Stimulated activated memory B cell treated with anti-CD40 and anti-IgM and Interleukin-4, amounts not matched to agents 10 μg/mL and 1 μg/mL and 100 μg/mL, for 72 hours (primary cell): ENCODE data around the gene CDH4.
"Not testable (repeated sequence)": the region's sequence is repeated elsewhere in the genome, so short reads cannot be mapped to it uniquely, and the experiment has no call there.

Experiments used
- ATAC-seq: fragments of 150-1000 bp; cut with Tn5 transposase; 2 replicates; pipeline ENCODE4 v1.10.0; 2021
- H3K27ac Mint-ChIP-seq: one replicate; pipeline ENCODE4 v1.8.0; 2022; ENCODE audit warnings: mild to moderate bottlenecking, mixed read lengths
- H3K27me3 Mint-ChIP-seq: one replicate; pipeline ENCODE4 v1.8.0; 2022; ENCODE audit warnings: mixed read lengths
- H3K36me3 Mint-ChIP-seq: one replicate; pipeline ENCODE4 v1.8.0; 2022; ENCODE audit warnings: mixed read lengths
- H3K4me1 Mint-ChIP-seq: one replicate; pipeline ENCODE4 v1.8.0; 2022; ENCODE audit warnings: mixed read lengths
- H3K4me3 Mint-ChIP-seq: one replicate; pipeline ENCODE4 v1.8.0; 2022; ENCODE audit warnings: mild to moderate bottlenecking, moderate library complexity, mixed read lengths
- H3K9me3 Mint-ChIP-seq: one replicate; pipeline ENCODE4 v1.8.0; 2022; ENCODE audit warnings: mixed read lengths

The CDH4 gene

DNA sequence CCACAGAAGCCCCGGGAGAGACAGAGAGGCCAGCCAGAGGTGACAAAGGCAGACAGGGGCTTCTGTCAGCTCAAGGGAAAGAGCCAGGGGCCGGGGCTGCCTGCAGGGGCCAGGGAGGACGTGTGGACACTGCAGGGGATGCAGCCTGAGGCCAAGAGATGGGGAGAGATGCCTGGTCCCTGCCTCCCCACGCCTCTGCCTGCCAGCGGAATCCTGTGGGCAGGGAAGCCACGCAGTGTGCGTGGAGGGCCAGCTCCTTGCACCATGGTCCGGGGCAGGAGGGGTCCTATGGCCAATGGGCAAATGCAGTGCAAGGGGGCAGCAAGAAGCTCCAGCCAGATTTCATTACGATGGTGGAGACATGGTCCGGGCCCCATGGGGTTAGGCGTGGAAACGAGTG lies 224.9 kb downstream of the CDH4 start:
- Mint-ChIP-seq H3K36me3 (no peaks in the 10 kb centered on the region), H3K4me1 (no peaks in the 10 kb centered on the region), H3K9me3 (peaks cover 3% of the 10 kb centered on the region), H3K4me3 (no peak overlapping the region), H3K27me3 (peaks cover 9% of the 10 kb centered on the region), H3K27ac (no peak overlapping the region)
- no peak for ATAC-seq

DNA sequence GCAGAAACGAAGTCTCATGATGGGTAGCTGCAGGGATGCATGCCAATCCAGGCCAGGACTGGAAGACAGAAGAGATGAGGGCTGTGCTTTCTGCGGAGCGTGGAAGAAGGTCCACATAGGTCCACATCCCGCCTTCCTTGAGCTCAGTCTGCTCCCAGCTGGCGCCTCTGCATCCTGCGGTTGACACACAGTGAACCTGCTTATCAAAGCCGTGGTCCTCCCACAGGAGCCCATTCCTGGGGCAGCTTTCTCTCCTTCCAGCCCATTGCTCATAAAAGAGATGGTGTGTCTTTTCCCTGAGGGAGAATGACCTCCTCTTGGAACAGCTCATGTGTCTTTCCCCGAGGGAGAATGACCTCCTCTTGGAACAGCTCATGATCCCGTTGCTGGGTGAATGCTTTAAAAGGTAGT lies 225.4 kb downstream of the CDH4 start:
- H3K27me3 Mint-ChIP-seq: peaks cover 9% of the 10 kb centered on the region
- no peaks in the 10 kb centered on the region for H3K36me3 Mint-ChIP-seq
- H3K4me1 Mint-ChIP-seq: no peaks in the 10 kb centered on the region
- ATAC-seq: no peak
- no peak overlapping the region for H3K4me3 Mint-ChIP-seq
- H3K9me3 Mint-ChIP-seq: peaks cover 3% of the 10 kb centered on the region
- H3K27ac Mint-ChIP-seq: no peak overlapping the region

DNA sequence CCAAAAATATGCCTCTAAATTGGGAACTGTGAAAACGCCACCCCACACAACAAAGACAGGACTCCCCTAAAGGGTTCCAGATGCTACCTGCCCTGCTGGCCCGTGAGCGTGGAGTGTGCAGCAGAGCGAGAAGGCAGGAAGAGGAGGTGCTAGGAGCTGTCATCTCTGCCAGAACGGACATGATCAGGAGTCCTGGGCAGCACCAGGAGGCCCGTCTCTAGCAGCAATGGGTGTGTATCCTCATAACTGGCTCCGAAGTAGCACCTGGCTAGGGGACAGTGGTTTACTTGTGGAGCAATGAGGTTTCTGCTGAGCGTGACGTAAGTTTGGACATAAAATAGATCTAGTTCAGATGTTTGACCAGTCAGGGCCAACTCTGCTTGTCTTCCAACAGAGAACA lies 226.0 kb downstream of the CDH4 start:
- H3K27me3 Mint-ChIP-seq: peaks cover 9% of the 10 kb centered on the region
- H3K9me3 Mint-ChIP-seq: peaks cover 3% of the 10 kb centered on the region
- ATAC-seq: no peak
- H3K4me1 Mint-ChIP-seq: no peaks in the 10 kb centered on the region
- H3K36me3 Mint-ChIP-seq: no peaks in the 10 kb centered on the region
- H3K4me3 Mint-ChIP-seq: no peak overlapping the region
- no peak overlapping the region for H3K27ac Mint-ChIP-seq

DNA sequence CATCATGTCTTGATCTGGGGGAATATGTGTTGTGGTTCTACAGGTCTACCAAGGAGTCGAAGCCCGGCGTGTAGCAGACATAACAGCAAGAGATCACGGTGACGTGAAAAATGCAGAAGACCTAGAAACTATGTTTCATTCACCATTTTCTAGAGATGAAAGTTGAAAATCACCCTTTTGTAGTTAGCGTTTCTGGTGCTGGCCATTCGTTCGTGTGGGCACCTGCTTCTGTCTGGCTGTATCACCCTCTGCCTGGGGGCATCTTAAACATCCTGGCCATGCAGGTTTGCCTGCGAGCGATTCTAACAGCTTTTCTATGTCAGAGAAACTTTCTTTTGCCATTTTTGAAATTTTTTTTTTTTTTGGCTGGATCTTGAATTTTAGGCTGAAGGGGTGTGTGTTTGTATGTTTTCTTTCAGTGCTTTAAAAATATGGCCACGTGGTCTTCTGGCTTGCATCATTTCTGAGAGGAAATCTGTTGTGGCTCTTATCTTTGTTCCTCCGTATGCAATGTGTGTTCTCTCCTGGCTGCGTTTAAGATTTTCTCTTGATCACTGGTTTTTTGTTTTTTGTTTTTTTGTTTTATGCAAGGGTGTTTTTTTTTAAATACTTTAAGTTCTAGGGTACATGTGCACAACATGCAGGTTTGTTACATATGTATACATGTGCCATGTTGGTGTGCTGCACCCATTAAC lies 226.7 kb downstream of the CDH4 start:
- ATAC-seq: no peak
- H3K4me3 Mint-ChIP-seq: no peak overlapping the region

DNA sequence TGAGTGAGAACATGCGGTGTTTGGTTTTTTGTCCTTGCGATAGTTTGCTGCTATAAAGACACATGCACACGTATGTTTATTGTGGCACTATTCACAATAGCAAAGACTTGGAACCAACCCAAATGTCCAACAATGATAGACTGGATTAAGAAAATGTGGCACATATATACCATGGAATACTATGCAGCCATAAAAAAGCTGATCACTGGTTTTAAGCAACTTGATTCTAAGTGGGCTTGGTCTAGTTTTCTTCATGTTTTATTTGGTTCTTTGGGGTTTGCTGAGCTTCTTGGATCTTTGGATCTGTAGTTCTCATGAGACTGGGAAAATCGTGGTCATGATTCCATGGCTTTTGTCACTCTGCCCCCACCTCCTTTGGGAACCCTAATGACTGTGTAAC lies 227.4 kb downstream of the CDH4 start:
- H3K27ac Mint-ChIP-seq, ATAC-seq, H3K9me3 Mint-ChIP-seq, H3K4me3 Mint-ChIP-seq, H3K36me3 Mint-ChIP-seq, H3K27me3 Mint-ChIP-seq, H3K4me1 Mint-ChIP-seq: not testable (repeated sequence)

More for the DNA sequence above, 226.7 kb downstream of the CDH4 start:
- no peaks in the 10 kb centered on the region for H3K36me3 Mint-ChIP-seq
- no peak overlapping the region for H3K27ac Mint-ChIP-seq
- H3K9me3 Mint-ChIP-seq: peaks cover 3% of the 10 kb centered on the region
- no peaks in the 10 kb centered on the region for H3K4me1 Mint-ChIP-seq
- H3K27me3 Mint-ChIP-seq: peaks cover 9% of the 10 kb centered on the region

DNA sequence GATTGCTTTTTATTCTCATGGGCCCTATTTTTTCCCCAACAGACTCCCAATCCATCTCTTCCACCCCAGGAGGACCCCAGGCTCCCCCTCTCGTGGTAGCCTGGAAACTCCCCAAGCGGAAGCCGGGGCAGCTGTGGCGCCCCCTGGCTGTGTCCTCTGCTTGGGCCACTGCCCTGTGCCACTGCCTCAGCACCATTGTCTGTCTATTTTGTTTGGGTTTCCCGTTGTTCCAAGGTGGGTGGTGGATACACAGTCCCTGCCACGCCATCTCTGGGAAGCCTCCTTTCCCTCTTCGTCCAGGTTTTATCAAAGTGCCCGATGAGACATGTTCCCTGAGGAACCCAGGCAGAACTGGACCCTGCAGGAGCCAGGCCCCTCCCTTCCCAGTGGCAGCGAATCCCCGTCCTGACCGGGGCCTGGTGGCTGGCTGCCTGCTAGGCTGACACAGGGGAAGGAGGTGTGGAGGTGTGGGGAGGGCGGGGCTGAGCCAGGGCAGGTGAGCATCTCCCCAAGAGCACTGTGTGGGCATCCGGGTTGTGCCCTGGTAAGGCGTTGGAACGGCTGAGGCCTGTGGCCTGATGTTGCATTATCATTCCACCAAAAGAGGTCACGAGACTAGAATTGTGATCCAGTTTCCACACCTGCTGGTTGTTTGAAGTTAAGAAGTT lies 228.2 kb downstream of the CDH4 start:
- Mint-ChIP-seq H3K27me3 (peaks cover 9% of the 10 kb centered on the region), H3K4me3 (no peak overlapping the region), H3K4me1 (no peaks in the 10 kb centered on the region), H3K9me3 (peaks cover 8% of the 10 kb centered on the region), H3K27ac (no peak overlapping the region), H3K36me3 (no peaks in the 10 kb centered on the region)
- ATAC-seq: no peak

DNA sequence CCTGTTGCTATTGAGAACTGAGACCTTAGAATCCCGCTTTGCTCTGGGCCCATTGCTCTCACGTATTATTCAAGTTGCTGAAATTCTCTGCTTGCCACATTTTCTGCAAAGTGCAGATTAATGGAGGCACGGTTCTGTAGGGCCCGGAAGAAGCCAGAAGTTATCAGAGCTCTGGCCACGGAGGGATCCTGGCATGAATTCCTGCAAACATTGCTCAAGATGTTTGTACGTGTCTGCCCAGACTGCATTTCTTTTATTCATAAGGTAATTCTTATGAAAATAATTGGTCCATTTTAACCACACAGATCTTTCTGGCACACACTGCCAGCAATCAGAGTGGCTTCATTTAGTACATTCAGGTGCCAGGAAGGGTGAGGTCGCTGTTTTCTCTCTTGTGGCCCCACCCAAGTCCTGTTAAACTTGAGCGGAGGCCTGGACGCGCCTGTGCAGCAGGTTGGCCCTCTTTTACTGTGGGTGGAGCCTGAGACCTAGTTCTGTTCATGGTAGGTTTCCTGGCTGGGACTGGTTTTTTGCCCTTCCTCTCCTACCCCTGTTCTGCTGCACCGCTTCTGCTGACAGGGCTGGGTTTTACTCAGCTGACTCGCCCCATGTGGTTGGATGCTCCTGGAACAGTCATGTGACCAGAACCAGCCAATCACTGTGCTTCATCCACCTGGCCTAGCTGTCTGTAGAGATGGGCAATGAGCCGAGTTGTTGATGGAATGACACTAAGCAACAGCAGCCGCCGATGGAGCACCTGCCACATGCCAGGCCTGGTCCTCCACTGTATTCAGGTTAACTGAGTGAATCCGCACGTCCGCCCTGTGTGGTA lies 230.2 kb downstream of the CDH4 start:
- no peaks in the 10 kb centered on the region for H3K27me3 Mint-ChIP-seq
- no peak overlapping the region for H3K4me3 Mint-ChIP-seq
- H3K36me3 Mint-ChIP-seq: no peaks in the 10 kb centered on the region
- peaks cover 8% of the 10 kb centered on the region for H3K9me3 Mint-ChIP-seq
- no peak for ATAC-seq
- no peak overlapping the region for H3K27ac Mint-ChIP-seq
- H3K4me1 Mint-ChIP-seq: no peaks in the 10 kb centered on the region

DNA sequence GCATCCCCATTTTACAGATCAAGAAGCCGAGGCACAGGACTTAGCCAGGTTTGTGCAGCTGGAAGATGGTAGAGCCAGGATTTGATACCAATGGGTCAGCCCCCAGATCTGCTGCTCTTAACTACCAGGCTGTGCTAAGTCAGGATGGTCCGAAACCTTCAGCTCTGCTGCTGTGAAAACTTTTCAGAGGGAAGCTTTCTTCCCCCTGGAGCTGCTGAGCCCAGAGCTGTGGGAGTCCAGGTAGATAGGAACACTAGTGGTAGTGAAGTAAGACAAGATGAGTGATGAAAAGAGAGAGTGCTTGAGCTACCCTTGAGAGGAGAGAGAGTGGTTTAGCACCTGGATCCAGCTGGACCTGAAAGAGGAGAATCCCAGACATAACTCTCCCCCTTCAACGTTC lies 230.8 kb downstream of the CDH4 start:
- Mint-ChIP-seq H3K9me3 (peaks cover 8% of the 10 kb centered on the region), H3K4me3 (no peak overlapping the region), H3K27ac (no peak overlapping the region), H3K4me1 (no peaks in the 10 kb centered on the region), H3K36me3 (no peaks in the 10 kb centered on the region), H3K27me3 (no peaks in the 10 kb centered on the region)
- no peak for ATAC-seq

DNA sequence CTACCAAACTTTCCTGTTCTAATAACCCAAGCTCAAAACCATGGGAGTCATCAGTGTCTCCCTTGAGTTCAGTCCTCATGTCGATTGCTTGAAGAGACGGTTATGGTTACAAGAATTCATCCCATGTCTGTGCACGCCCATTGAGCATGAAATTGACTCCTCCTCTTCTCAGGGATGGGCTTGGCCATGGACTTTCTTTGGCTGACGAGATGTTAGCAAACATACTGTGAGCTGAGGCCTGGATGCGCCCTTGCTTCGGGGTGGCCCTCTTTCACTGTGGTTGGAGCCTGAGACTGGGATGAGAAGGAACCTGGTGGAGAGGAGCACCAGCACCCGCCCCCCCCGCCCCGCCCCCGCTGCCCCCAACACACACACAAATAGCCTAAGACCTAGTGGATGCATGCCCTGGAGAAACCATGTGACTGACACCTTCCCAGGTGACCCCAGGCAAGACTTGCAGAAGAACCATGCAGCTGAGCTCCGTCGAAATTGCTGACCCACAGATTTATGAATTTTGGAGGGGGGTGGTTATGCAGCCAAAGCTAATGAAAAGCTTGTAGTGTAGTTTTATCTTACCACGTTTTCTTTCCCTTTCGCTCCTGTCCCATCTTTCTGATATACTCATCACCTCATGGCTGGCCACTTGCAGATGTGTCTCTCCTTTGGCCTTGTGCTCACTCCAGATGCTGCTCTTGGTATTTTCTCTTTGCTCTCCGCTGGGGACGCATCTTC lies 231.4 kb downstream of the CDH4 start:
- Mint-ChIP-seq H3K4me1 (no peaks in the 10 kb centered on the region), H3K27ac (no peak overlapping the region), H3K36me3 (no peaks in the 10 kb centered on the region), H3K27me3 (no peaks in the 10 kb centered on the region), H3K4me3 (no peak overlapping the region), H3K9me3 (peaks cover 6% of the 10 kb centered on the region)
- no peak for ATAC-seq

DNA sequence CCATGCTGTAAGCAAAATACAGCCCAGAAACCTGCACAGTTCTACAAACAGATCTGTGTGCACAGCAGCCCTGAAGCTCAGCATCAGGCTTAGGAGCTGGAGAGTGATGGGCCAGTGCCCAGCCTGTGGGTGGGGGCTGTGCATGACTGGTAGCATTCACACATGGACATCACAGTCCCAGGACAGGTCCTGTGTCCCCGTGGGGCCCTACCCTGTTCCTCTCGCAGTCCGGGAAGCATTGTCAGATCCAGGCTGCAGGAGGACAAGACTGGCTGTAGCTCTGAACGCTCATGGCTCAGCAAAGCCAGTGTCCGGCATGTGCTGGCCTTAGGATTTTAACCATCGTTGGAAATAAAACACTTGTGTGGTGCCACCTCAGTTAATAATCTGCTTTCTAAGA lies 234.1 kb downstream of the CDH4 start:
- ATAC-seq: no peak
- no peaks in the 10 kb centered on the region for H3K27me3 Mint-ChIP-seq
- no peak overlapping the region for H3K27ac Mint-ChIP-seq
- H3K4me1 Mint-ChIP-seq: no peaks in the 10 kb centered on the region
- H3K9me3 Mint-ChIP-seq: peaks cover 5% of the 10 kb centered on the region
- H3K4me3 Mint-ChIP-seq: no peak overlapping the region
- no peaks in the 10 kb centered on the region for H3K36me3 Mint-ChIP-seq

DNA sequence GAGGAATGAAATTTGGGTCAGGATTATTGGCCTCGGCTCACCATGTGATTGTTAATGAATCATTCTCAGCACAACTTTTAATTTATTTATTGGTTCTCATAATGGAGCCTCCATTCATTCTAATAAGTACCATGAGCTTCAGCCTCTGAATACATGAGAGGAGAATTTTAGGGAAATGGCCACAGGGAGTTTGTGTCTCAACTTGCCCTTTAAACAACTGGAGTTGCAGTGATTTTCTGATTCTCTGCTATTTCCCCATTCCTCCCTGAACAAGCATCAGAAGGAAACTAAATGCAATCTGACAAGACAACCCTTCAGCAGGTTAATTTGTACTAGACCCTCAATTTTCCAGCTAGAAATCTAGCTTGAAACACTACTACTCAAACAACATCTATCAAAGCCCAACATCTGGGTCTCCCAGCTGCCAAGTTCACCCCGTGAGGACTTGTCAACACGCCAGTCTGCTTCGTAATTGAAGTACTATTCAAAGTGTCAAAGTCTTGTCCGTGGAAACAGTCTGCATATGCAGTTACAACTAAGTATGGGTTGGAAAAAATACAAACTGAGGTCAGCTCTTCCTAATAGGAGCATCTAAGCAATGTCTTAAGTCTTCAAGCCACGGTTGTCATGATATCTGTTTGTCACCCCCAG lies 235.4 kb downstream of the CDH4 start:
- H3K36me3 Mint-ChIP-seq: no peaks in the 10 kb centered on the region
- H3K27ac Mint-ChIP-seq: no peak overlapping the region
- no peak overlapping the region for H3K4me3 Mint-ChIP-seq
- ATAC-seq: no peak
- H3K27me3 Mint-ChIP-seq: no peaks in the 10 kb centered on the region
- peaks cover 5% of the 10 kb centered on the region for H3K9me3 Mint-ChIP-seq
- H3K4me1 Mint-ChIP-seq: no peaks in the 10 kb centered on the region

DNA sequence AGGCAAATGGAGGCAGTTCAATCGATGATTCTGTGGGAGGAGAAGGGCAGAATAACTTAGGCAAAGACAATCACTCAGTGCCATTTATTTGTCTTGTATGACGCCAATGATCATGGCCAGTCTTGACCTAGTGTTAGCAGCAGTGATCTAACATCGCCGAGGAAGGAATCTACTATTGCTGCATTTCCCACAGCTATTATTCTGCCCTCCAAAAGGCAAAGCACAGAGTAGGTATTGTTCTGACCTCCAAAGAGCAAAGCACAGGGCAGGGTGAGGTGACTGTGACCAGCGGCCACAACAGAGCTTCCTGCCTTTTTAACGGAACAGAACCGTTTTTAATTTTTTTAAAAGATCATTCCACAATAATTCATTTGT lies 235.9 kb downstream of the CDH4 start:
- no peaks in the 10 kb centered on the region for H3K27me3 Mint-ChIP-seq

DNA sequence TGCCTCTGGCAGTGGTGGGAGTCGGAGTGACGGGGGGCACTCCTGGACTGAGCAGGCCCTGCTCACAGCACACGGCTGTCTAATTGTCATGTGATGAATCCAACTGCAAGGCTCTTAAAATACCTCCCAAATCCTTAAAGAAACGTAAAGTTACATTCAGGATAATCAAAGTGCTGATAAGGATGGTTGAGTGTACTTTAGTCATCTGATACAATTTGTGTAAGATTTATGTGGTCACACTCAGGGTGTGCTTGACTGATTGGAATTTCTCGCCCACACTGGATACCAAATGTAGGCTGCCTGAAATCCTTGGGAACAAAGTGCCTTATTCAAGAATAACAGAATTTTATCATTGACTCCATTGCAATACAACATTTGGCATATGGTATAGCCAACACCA lies 238.7 kb downstream of the CDH4 start:
- ATAC-seq: no peak
- Mint-ChIP-seq H3K9me3 (no peaks in the 10 kb centered on the region), H3K4me3 (no peak overlapping the region), H3K36me3 (no peaks in the 10 kb centered on the region), H3K27ac (no peak overlapping the region), H3K4me1 (no peaks in the 10 kb centered on the region), H3K27me3 (no peaks in the 10 kb centered on the region)

More for the DNA sequence above, 235.9 kb downstream of the CDH4 start:
- Mint-ChIP-seq H3K9me3 (peaks cover 5% of the 10 kb centered on the region), H3K27ac (no peak overlapping the region), H3K36me3 (no peaks in the 10 kb centered on the region), H3K4me1 (no peaks in the 10 kb centered on the region), H3K4me3 (no peak overlapping the region)
- no peak for ATAC-seq

DNA sequence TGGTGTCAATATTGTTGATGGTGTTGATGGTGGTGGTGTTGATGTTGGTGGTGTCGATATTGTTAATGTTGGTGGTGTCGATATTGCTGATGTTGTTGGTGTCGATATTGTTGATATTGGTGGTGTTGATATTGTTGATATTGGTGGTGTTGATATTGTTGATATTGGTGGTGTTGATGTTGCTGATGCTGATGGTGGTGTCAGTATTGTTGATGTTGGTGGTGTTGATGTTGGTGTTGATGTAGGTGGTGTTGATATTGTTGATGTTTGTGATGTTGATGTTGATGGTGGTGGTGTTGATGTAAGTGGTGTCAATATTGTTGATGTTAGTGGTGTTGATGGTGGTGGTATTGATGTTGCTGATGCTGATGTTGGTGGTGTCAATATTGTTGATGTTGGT lies 240.0 kb downstream of the CDH4 start:
- H3K9me3 Mint-ChIP-seq: no peaks in the 10 kb centered on the region
- no peak overlapping the region for H3K27ac Mint-ChIP-seq
- H3K36me3 Mint-ChIP-seq: no peaks in the 10 kb centered on the region
- H3K27me3 Mint-ChIP-seq: no peaks in the 10 kb centered on the region
- no peak for ATAC-seq
- no peaks in the 10 kb centered on the region for H3K4me1 Mint-ChIP-seq
- no peak overlapping the region for H3K4me3 Mint-ChIP-seq

DNA sequence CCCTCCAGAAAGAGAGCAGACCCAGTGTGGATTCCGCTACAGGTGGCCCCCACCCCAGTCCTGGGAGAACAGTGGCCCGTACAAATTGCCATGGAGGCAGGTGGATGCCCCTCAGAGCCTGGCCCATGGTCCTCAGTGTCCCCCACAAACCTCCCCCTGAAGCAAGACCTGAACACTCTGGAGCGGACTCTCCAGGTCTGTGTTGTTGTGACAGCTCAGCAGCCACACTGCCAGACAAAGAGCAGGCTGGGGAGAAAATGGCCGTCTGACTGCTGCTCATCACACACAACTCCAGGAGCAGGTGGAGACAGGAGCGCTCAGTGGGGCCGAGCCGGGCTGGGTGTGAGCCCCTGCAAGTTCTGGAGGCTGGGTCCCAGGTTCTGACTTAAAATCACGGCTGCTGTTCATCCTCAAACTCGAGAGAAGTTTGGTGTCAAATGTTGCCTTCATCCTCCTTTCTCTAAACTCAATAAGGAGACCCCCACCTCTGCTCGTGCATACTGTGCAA lies 241.8 kb downstream of the CDH4 start:
- H3K27ac Mint-ChIP-seq: no peak overlapping the region
- ATAC-seq: no peak

More for the DNA sequence above, 241.8 kb downstream of the CDH4 start:
- H3K4me3 Mint-ChIP-seq: no peak overlapping the region
- H3K9me3 Mint-ChIP-seq: no peaks in the 10 kb centered on the region
- H3K36me3 Mint-ChIP-seq: no peaks in the 10 kb centered on the region
- no peaks in the 10 kb centered on the region for H3K27me3 Mint-ChIP-seq
- H3K4me1 Mint-ChIP-seq: no peaks in the 10 kb centered on the region
